ENCODE measurements around the gene MRPS22. TPM values are rescaled to one million over a fixed set of nuclear protein-coding genes. Genes with fewer than 3 reads are reported as not detected.

The MRPS22 gene
- total and polyA plus RNA-seq, 4 donors: 33.2 to 44.7 (median 40.2) TPM

DNA sequence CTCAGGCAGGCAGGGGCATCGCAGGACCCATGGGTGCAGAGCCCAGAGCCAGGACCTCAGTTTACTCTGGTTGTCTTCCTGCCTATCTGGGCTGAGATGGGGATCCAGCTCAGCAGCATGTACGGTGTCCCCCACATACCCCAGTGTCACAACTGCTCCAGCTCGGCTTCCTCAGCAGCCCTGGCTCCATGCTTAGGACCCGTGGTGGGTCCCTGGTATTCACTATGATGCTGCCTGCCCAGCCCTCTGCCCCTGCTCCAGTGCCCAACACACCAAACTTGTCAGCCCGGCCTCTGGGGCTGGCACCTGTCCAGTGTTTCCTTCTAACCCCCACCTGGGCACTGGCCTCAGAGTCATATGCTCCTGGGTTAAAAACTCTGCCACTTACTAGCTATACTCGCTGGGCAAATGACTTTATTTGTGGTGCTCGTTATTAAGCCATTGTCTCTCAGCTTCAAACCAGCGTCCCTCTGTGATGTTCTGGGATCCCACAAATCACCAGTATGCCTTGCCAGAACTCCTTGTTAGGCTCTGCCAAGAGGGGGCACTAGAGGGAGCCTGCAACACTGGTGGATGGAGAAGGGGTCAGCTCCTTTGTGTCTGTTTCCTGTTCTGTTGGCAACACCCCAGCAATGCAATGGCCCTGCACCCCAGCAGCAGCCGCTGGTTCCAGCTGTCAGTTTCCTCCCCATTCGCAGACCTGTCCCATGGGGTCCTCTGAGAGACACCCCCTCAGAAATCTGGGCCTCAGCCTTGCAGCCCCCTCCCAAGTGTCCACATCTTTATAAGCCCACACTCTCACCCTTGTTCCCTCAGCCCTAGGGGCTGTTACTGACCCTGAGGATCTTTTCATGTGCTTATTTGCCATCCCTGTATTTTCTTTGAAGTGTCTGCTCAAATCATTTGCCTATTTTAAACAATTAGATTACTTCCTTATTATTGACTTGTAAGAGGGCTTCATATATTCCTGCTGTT, 24.1 kb upstream of the MRPS22 start:
- peaks cover 0 to 2% (median 0%) of the 10 kb centered on the region in 4 donors for H3K9me3 ChIP-seq (ENCODE audit: control insufficient read depth in 4 of 4, insufficient read depth in 3 of 4, low read length in 3 of 4)
- no peak overlapping the region for H3K27ac ChIP-seq (ENCODE audit: low read depth in 1 of 2, low read length in 1 of 2)
- peak; percentile 46 to 58 (median 47) for DNase-seq
- no peaks in the 10 kb centered on the region for H3K36me3 ChIP-seq (ENCODE audit: control insufficient read depth in 4 of 4, insufficient read depth in 4 of 4, low read length in 4 of 4)
- 64 to 73% methylated on average over 10 of the region's 10 CpGs for WGBS, 2 donors
- peaks cover 0 to 4% (median 0%) of the 10 kb centered on the region in 5 donors for H3K4me1 ChIP-seq (ENCODE audit: control insufficient read depth in 5 of 5, insufficient read depth in 5 of 5, low read length in 5 of 5)
- no peak for ATAC-seq (ENCODE audit: insufficient read depth, low FRiP score)
- H3K27me3 ChIP-seq (ENCODE audit: control insufficient read depth in 3 of 3, insufficient read depth in 3 of 3, low read length in 2 of 3): no peaks in the 10 kb centered on the region
- H3K9ac ChIP-seq (ENCODE audit: insufficient read depth in 1 of 2, low read length in 2 of 2): no peak overlapping the region
- no peak for TF ChIP-seq CTCF (IDR thresholded peaks at IDR 0.05; ENCODE audit: control extremely low read depth, extremely low read depth)
- H3K4me3 ChIP-seq: no peak overlapping the region

DNA sequence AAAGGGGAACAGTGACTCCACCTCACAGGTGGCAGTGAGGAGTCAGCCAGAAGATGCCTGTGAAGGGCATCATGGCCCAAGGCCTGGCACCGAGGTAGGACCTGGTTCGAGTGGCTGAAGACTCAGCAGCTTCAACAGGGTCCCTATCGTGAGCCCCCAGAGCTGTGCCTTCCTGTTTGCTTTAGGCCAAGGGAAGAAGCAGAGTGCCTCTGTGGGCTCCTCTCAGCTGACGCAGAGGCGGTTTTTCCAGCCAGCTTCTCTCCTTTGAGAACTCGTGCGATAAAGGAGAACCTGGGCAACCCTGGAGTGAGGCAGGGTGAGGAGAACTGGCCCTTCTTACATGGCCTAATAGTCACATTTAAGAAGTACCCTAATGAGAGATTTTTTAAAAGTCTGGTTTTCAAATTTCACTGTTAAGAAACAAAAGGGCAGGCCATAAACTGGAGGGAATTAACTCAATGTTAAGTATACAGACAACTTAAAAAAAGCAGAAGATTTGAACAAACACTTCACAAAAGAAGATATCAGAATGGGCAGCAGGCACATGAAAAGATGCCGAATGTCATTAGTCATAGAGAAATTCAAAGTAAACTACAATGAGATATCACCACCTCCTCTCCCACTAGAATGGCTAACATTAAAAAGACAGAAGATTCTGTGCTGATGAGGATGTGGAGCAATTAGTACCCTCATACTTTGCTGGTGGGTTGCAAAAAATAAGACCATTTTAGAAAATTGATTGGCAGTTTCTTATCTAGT, 23.1 kb upstream of the MRPS22 start:
- H3K27me3 ChIP-seq (ENCODE audit: control insufficient read depth in 3 of 3, insufficient read depth in 3 of 3, low read length in 2 of 3): no peaks in the 10 kb centered on the region
- 73 to 89% methylated on average over 8 of the region's 8 CpGs for WGBS, 2 donors
- H3K27ac ChIP-seq (ENCODE audit: low read depth in 1 of 2, low read length in 1 of 2): no peak overlapping the region
- H3K9me3 ChIP-seq (ENCODE audit: control insufficient read depth in 4 of 4, insufficient read depth in 3 of 4, low read length in 3 of 4): peaks cover 0 to 2% (median 0%) of the 10 kb centered on the region in 4 donors
- ATAC-seq (ENCODE audit: insufficient read depth, low FRiP score): no peak
- no peak overlapping the region for H3K4me3 ChIP-seq
- peaks cover 0 to 4% (median 0%) of the 10 kb centered on the region in 5 donors for H3K4me1 ChIP-seq (ENCODE audit: control insufficient read depth in 5 of 5, insufficient read depth in 5 of 5, low read length in 5 of 5)
- H3K36me3 ChIP-seq (ENCODE audit: control insufficient read depth in 4 of 4, insufficient read depth in 4 of 4, low read length in 4 of 4): no peaks in the 10 kb centered on the region
- no peak for DNase-seq
- TF ChIP-seq CTCF (IDR thresholded peaks at IDR 0.05; ENCODE audit: control extremely low read depth, extremely low read depth): no peak
- no peak overlapping the region for H3K9ac ChIP-seq (ENCODE audit: insufficient read depth in 1 of 2, low read length in 2 of 2)

GRCh38 chr3:139322346-139322745, 21.5 kb upstream of the MRPS22 start:
- Histone ChIP-seq H3K36me3 (ENCODE audit: control insufficient read depth in 4 of 4, insufficient read depth in 4 of 4, low read length in 4 of 4) (no peaks in the 10 kb centered on the region), H3K4me1 (ENCODE audit: control insufficient read depth in 5 of 5, insufficient read depth in 5 of 5, low read length in 5 of 5) (peaks cover 0 to 4% (median 0%) of the 10 kb centered on the region in 5 donors), H3K27ac (ENCODE audit: low read depth in 1 of 2, low read length in 1 of 2) (no peak overlapping the region), H3K27me3 (ENCODE audit: control insufficient read depth in 3 of 3, insufficient read depth in 3 of 3, low read length in 2 of 3) (no peaks in the 10 kb centered on the region), H3K4me3 (no peak overlapping the region), H3K9ac (ENCODE audit: insufficient read depth in 1 of 2, low read length in 2 of 2) (no peak overlapping the region), H3K9me3 (ENCODE audit: control insufficient read depth in 4 of 4, insufficient read depth in 3 of 4, low read length in 3 of 4) (peaks cover 0 to 2% (median 0%) of the 10 kb centered on the region in 4 donors)
- DNase-seq: no peak
- WGBS, 2 donors: 64% methylated on average over 5 of the region's 5 CpGs
- no peak for ATAC-seq (ENCODE audit: insufficient read depth, low FRiP score)
- TF ChIP-seq CTCF (IDR thresholded peaks at IDR 0.05; ENCODE audit: control extremely low read depth, extremely low read depth): no peak
